SK-N-SH (cell line): ENCODE measurements around the gene CRTC3. TPM values are rescaled to one million over a fixed set of nuclear protein-coding genes. Genes with fewer than 3 reads are reported as not detected.
"Not testable (repeated sequence)": the region's sequence is repeated elsewhere in the genome, so short reads cannot be mapped to it uniquely, and the experiment has no call there.

Experiments
- CTCF ChIA-PET: fragments of 300-600, 350-600 bp; formaldehyde crosslinking; extraction: SDS; loops from one replicate; lab custom pipeline; 2021; lab: Yijun Ruan, JAX
- POLR2A ChIA-PET: fragments of 350-600 bp; sonication (Branson Sonifier 250); formaldehyde crosslinking; extraction: SDS; loops from one replicate; lab custom pipeline; 2020; ENCODE audit warnings: antibody characterized with exemption, inconsistent platforms; lab: Yijun Ruan, JAX
- DNase-seq: peaks from one replicate; pipeline ENCODE4 v3.0.0; 2012
- H2AFZ ChIP-seq: fragments of 200-600 bp; sonication (generic); 2 replicates; pipeline ENCODE4 v1.8.1; 2016; ENCODE audit warnings: antibody characterized with exemption, mild to moderate bottlenecking, low read depth
- H3F3A ChIP-seq: fragments of 200-600 bp; sonication (generic); replicated peaks from 2 replicates; pipeline ENCODE3; 2016; ENCODE audit warnings: antibody characterized with exemption, mild to moderate bottlenecking; ENCODE audit not compliant: insufficient read depth
- H3K27ac ChIP-seq, 2 experiments: fragments of 200-500 bp in 1 of 2; fragments of 200-600 bp in 1 of 2; sonication (Bioruptor generic) in 1 of 2; sonication (generic), shearing (Covaris generic) in 1 of 2; 2 replicates each; pipeline versions ENCODE4 v1.5.1 to v1.6.1; 2014 to 2016; ENCODE audit warnings: low read depth in 2 of 2, inconsistent platforms in 1 of 2, low read length in 1 of 2, mild to moderate bottlenecking in 1 of 2, mixed read lengths in 1 of 2
- H3K27me3 ChIP-seq: fragments of 200-600 bp; sonication (generic), shearing (Covaris generic); 2 replicates; pipeline ENCODE4 v1.6.1; 2016; ENCODE audit warnings: mixed run types; ENCODE audit not compliant: insufficient read depth
- H3K36me3 ChIP-seq, 2 experiments: fragments of 200-500 bp in 1 of 2; fragments of 200-600 bp in 1 of 2; sonication (Bioruptor generic) in 1 of 2; sonication (generic) in 1 of 2; replicated peaks in 1 of 2; 2 replicates each; pipeline versions ENCODE3 to v1.5.1; 2014 to 2016; ENCODE audit warnings: low read length in 1 of 2, mild to moderate bottlenecking in 1 of 2; ENCODE audit not compliant: insufficient read depth in 2 of 2, control insufficient read depth in 1 of 2
- H3K4me1 ChIP-seq, 2 experiments: fragments of 200-500 bp in 1 of 2; fragments of 200-600 bp in 1 of 2; sonication (Bioruptor generic) in 1 of 2; sonication (generic), shearing (Covaris generic) in 1 of 2; 2 replicates each; pipeline versions ENCODE4 v1.5.1 to v1.6.1; 2014 to 2016; ENCODE audit warnings: low read depth in 1 of 2, low read length in 1 of 2, mixed run types in 1 of 2; ENCODE audit not compliant: insufficient read depth in 2 of 2, control insufficient read depth in 1 of 2
- H3K4me2 ChIP-seq: fragments of 200-600 bp; sonication (generic), shearing (Covaris generic); 2 replicates; pipeline ENCODE4 v1.6.1; 2017; ENCODE audit warnings: mixed run types
- H3K4me3 ChIP-seq, 2 experiments: fragments of 200-500 bp in 1 of 2; fragments of 200-600 bp in 1 of 2; sonication (Bioruptor generic) in 1 of 2; sonication (generic), shearing (Covaris generic) in 1 of 2; 2 replicates each; pipeline versions ENCODE4 v1.5.1 to v1.8.1; 2014 to 2016; ENCODE audit warnings: low read depth in 2 of 2, inconsistent platforms in 1 of 2, low read length in 1 of 2, mild to moderate bottlenecking in 1 of 2, mixed read lengths in 1 of 2, moderate library complexity in 1 of 2
- H3K79me2 ChIP-seq: fragments of 200-600 bp; sonication (generic); 2 replicates; pipeline ENCODE4 v1.8.1; 2017; ENCODE audit warnings: mild to moderate bottlenecking; ENCODE audit not compliant: insufficient read depth
- H3K9ac ChIP-seq: fragments of 200-600 bp; sonication (generic); 2 replicates; pipeline ENCODE4 v1.6.1; 2017; ENCODE audit warnings: mixed run types
- H3K9me2 ChIP-seq: fragments of 200-600 bp; sonication (generic); 2 replicates; pipeline ENCODE4 v1.6.1; 2017; ENCODE audit warnings: mixed run types
- H3K9me3 ChIP-seq: fragments of 200-600 bp; sonication (generic); 2 replicates; pipeline ENCODE4 v1.6.1; 2017; ENCODE audit warnings: mixed run types, mild to moderate bottlenecking, moderate library complexity
- H4K20me1 ChIP-seq: fragments of 200-600 bp; sonication (generic); 2 replicates; pipeline ENCODE4 v1.6.1; 2017; ENCODE audit warnings: mild to moderate bottlenecking, mixed run types; ENCODE audit not compliant: insufficient read depth
- FOSL2 ChIP-seq: IDR thresholded peaks from 2 replicates; pipeline ENCODE4 v1.4.0; 2012; ENCODE audit warnings: low read depth, mild to moderate bottlenecking, moderate library complexity, borderline replicate concordance
- JUND ChIP-seq: IDR thresholded peaks from 2 replicates; pipeline ENCODE4 v1.4.0; 2012
- RAD21 ChIP-seq: IDR thresholded peaks from 2 replicates; pipeline ENCODE4 v1.6.1; 2012; ENCODE audit warnings: mild to moderate bottlenecking, low read length
- TCF12 ChIP-seq: IDR thresholded peaks from 2 replicates; pipeline ENCODE4 v1.4.0; 2012
- WGBS: methylation state at CpG from one replicate; pipeline ENCODE4 v1.1.6; 2017; ENCODE audit warnings: low lambda C conversion rate; 5-methylcytosine and 5-hydroxymethylcytosine counted together
- polyA plus RNA-seq, 3 experiments: library from polyadenylated mRNA; depleted of rRNA; stranded (reverse); fragments of >200 nt; gene quantifications; 2 replicates each; pipeline ENCODE4 v1.2.3, GENCODE V29; 2012
- TF ChIP-seq, protein P1 (sequence below): IDR thresholded peaks from 2 replicates; pipeline ENCODE4; 2012
- TF ChIP-seq, protein P2 (sequence below): fragments of 200-600 bp; sonication (generic); IDR thresholded peaks from 2 replicates; pipeline ENCODE4 v1.6.1; 2017; ENCODE audit warnings: antibody characterized with exemption, mild to moderate bottlenecking, moderate library complexity

The CRTC3 gene
- polyA plus RNA-seq, 1 of the 3 experiments (the other 2 are of a cell fraction): 16.7 TPM

DNA sequence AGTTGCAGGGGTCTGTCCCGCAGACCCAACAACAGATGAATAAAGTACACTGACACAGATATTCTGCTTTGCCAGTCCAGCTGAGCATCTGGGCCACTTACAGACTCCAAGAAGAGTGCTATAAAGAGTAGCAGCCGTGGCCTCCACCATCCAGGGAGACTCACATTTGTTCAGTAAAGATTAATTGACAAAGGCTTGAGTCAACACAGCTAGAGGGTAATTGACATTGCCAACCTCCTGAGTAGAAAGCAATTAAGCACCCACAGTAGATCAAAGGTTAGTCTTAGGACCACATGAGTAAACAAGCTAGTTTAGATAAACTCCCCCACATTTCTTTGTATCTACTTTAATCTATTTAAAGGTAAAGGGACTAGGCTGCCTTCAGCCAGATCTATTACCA lies 16.3 kb upstream of the CRTC3 start:
- WGBS: 69% methylated on average over 2 of the region's 2 CpGs
- no peaks in the 10 kb centered on the region for H3K4me1 ChIP-seq
- H4K20me1 ChIP-seq: no peaks in the 10 kb centered on the region
- no peak overlapping the region for H3K9ac ChIP-seq
- H3K27ac ChIP-seq: no peak overlapping the region
- H3K9me2 ChIP-seq: no peaks in the 10 kb centered on the region
- no peaks in the 10 kb centered on the region for H3K9me3 ChIP-seq
- H2AFZ ChIP-seq: no peak overlapping the region
- no peak for TF ChIP-seq JUND
- ChIA-PET CTCF (no interaction called here), POLR2A (no interaction called here)
- no peaks in the 10 kb centered on the region for H3K79me2 ChIP-seq
- no peaks in the 10 kb centered on the region for H3F3A ChIP-seq
- no peaks in the 10 kb centered on the region for H3K27me3 ChIP-seq
- DNase-seq: no peak
- H3K36me3 ChIP-seq: peaks cover 0 to 4% of the 10 kb centered on the region in 2 experiments
- no peak overlapping the region for H3K4me3 ChIP-seq
- no peak overlapping the region for H3K4me2 ChIP-seq

DNA sequence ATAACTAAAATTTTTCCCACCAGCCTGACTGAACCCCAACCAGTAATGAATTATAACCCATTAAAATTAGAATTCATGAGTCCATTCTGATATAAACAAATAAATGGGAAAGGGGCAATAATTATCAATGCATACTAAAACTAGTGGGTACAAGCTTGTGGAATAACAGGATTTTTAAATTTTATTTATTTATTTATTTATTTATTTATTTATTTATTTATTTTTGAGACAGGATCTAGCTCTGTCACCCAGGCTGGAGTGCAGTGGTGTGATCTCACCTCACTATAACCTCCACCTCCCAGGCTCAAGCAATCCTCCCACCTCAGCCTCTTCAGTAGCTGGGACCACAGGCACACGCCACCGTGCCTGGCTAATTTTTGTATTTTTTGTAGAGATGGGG lies 15.8 kb upstream of the CRTC3 start:
- H4K20me1 ChIP-seq, H3K9me2 ChIP-seq, H3K4me1 ChIP-seq, H3K9me3 ChIP-seq, H3K4me3 ChIP-seq, H3K9ac ChIP-seq, H3K36me3 ChIP-seq, H3K4me2 ChIP-seq, DNase-seq, H3K79me2 ChIP-seq, H3F3A ChIP-seq, H3K27ac ChIP-seq, H3K27me3 ChIP-seq, POLR2A ChIA-PET, CTCF ChIA-PET, H2AFZ ChIP-seq: not testable (repeated sequence)
- WGBS: 57% methylated on average over 2 of the region's 2 CpGs

DNA sequence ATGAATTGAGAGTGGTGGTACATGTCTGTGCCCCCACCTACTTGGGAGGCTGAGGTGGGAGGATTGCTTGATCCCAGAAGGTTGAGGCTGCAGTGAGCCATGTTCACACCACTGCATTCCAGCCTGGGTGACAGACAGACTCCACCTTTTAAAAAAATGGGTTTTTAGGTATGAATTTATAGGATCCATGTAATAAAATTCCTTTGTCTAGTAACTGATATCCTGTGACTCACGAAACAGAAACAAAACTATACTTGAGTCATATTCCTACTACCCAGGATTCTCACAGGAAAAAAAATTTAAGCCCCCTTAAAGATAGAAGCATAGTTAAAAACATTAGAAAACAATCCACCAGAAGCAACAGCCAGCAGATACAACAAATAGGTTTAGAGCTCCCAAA lies 10.0 kb upstream of the CRTC3 start:
- no peak for DNase-seq
- WGBS: 12% methylated on average over 1 of the region's 1 CpG
- no peaks in the 10 kb centered on the region for H3K27me3 ChIP-seq
- H3K4me3 ChIP-seq: no peak overlapping the region
- TF ChIP-seq, protein P1, sequence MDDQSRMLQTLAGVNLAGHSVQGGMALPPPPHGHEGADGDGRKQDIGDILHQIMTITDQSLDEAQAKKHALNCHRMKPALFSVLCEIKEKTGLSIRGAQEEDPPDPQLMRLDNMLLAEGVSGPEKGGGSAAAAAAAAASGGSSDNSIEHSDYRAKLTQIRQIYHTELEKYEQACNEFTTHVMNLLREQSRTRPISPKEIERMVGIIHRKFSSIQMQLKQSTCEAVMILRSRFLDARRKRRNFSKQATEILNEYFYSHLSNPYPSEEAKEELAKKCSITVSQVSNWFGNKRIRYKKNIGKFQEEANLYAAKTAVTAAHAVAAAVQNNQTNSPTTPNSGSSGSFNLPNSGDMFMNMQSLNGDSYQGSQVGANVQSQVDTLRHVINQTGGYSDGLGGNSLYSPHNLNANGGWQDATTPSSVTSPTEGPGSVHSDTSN: peak; percentile 56
- TF ChIP-seq, protein P2, sequence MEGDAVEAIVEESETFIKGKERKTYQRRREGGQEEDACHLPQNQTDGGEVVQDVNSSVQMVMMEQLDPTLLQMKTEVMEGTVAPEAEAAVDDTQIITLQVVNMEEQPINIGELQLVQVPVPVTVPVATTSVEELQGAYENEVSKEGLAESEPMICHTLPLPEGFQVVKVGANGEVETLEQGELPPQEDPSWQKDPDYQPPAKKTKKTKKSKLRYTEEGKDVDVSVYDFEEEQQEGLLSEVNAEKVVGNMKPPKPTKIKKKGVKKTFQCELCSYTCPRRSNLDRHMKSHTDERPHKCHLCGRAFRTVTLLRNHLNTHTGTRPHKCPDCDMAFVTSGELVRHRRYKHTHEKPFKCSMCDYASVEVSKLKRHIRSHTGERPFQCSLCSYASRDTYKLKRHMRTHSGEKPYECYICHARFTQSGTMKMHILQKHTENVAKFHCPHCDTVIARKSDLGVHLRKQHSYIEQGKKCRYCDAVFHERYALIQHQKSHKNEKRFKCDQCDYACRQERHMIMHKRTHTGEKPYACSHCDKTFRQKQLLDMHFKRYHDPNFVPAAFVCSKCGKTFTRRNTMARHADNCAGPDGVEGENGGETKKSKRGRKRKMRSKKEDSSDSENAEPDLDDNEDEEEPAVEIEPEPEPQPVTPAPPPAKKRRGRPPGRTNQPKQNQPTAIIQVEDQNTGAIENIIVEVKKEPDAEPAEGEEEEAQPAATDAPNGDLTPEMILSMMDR: no peak
- no peak for TF ChIP-seq RAD21
- peak; percentile 28; the same call in 1 of the 2 replicates for TF ChIP-seq JUND
- TF ChIP-seq TCF12: peak; percentile 28
- peak; percentile 59 for TF ChIP-seq FOSL2
- ChIA-PET POLR2A (no interaction called here), CTCF (interaction anchor here (1.6 kb wide), 1 partner anchor 366 kb away, joined by 5 read pairs; no protein-coding TSS in a partner anchor)
- no peaks in the 10 kb centered on the region for H3K36me3 ChIP-seq
- no peaks in the 10 kb centered on the region for H3K9me3 ChIP-seq
- H3K27ac ChIP-seq: peak overlapping the region in 1 of 2 experiments; percentile 92; a peak in 2 of 4 replicates
- H3K4me2 ChIP-seq: no peak overlapping the region
- peaks cover 0 to 9% of the 10 kb centered on the region in 2 experiments; a peak in 1 of 4 replicates for H3K4me1 ChIP-seq
- no peaks in the 10 kb centered on the region for H3K9me2 ChIP-seq
- no peaks in the 10 kb centered on the region for H3K79me2 ChIP-seq
- H2AFZ ChIP-seq: peak overlapping the region; percentile 71
- H3K9ac ChIP-seq: peak overlapping the region; percentile 45; the same call in 1 of the 2 replicates
- no peaks in the 10 kb centered on the region for H4K20me1 ChIP-seq
- H3F3A ChIP-seq: peaks cover 26% of the 10 kb centered on the region
